GM19438 (cell line): ENCODE data around the gene ANKRD35.
"Not testable (repeated sequence)": the region's sequence is repeated elsewhere in the genome, so short reads cannot be mapped to it uniquely, and the experiment has no call there.

Source experiments
- ATAC-seq: cut with Tn5 transposase; IDR thresholded peaks from one replicate; pipeline ENCODE4 v1.9.1; 2021; ENCODE audit warnings: low read depth; ENCODE audit not compliant: unreplicated experiment

Gene ANKRD35

DNA sequence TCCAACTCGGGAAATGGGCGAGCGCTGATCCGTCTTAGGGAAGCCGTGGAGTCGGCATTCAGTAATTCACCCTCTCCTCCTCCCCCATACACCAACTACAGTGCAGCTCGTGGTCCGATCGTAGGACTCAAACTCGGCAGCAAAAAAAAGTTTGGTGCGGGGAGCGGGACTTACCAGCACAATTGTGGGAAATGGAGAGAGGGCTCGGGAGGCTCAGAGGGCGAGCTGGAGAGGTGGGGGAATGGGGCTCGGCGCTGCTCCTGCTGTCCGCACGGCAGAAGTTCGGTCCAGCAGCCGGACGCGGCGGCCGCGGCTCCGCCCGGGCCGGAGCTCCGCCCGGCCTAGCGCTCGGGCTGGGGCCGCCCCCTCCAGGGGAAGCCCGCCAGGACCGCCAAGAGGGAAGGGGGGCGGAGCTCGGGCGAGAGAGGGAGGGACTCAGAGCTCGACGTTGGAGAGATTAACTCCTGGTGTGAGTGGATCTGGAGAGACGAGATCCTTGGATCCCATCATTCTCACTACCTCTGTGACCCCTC is 26.1 kb downstream of the ANKRD35 start:
- peak; percentile 73 for ATAC-seq

DNA sequence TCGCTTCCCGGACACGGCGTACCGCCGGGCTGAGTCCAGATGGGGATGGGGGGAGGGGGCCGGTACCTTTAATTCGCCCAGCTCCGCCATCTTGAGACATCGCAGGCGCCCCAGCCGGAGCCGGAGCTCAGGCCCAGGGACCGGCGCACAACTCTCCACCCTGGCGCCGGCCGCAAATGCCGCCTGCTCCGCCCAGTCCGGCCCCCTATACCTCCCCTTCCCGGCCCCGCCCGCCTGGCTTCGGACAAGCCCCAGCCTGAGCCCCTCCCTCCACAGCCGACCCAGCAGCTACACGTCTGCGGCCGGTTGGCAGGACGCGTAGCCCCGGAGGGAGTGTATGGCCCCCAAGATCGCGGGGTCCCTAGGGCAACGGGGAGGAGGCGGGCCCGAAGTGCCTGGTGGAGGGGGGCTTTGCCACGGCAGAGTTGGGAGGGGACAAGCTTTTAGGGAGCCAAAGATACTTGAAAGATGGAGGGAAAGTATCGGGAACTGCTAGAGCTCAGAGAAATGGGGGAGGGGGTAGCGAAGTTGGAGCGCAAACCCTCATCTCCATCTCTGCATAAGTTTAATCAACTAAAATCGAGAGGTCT is 26.7 kb downstream of the ANKRD35 start, which contains the start of gene PIAS3:
PIAS3 (minus strand) TSS at position 181 of the 590 bp plus-strand sequence; CDS start at position 90, 91 bp downstream.
- peak; percentile 75 for ATAC-seq

DNA sequence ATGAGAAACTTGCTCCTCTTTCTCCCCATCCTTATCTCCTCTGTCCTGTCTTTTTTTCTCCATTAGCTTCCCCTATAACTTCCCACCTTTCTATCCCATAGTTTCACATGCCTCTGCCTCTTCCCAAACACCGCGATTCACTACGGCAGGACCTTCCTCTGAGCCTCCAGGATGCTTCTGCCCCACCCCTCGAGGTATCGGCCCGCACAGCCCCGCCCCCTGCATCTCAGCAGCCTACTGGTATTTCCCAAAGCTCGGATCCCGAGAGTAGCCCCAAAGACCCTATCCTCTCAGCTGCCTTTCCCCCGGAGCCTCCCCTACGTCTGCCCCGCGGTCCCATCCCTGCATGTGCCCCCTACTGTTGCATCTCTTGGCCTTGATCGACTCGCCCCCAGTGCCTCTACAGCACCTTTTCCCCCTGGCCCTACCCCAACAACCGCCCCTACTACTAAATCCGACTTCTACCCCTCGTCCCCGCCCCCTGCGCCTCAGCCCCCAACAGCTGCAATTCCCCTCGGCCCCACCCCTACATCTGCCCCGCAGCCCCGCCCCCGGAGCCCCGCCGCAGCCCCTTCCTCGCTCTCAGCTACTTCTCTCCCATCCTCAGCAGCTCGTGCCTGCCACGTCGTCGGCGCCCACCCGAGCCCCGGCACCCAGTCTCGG is 27.3 kb downstream of the ANKRD35 start:
- ATAC-seq, result peak; percentile 16

DNA sequence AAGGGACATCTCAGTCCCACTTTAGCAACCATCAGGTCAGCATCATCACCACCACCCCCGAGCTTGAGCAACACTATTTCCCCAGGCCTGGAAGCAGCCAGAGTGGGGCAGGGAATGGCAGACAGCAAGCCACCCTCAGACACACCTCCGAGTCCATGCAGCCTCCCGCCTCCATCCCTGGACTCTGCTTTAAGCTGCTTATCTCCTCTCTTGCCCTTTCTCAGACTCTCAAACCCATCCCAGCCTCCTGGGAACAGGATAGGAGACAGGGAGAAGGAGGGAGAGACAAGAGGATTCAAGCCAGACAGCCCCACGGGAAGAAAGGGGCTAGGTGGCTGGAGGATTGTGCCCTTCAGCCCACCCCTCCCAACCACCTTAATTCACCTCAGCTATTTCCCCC is 28.5 kb downstream of the ANKRD35 start:
- ATAC-seq, result no peak

DNA sequence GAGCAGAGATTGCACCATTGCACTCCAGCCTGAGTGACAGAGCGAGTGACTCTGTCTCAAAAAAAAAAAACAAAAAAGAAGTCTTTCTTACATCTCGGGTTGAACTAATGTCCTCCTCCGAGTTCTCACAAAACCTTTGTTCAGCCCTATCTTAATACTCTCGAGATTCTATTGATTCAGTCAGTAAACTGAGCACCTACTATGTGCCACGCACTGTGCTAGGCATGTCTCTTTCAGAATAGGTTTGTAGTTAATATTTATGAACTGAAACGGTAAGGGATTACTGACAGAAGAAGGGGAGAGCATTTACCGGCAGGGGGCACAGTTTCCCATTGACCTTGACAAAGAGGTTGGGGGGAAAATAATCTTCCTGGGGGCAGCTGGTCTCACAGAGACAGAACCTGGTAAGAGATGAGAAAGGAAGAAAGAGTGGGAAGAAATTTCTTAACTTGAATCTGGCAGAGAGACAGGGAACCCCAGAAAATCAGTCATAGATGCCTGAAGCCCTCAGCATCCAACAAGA is 30.2 kb downstream of the ANKRD35 start:
- ATAC-seq, result no peak

DNA sequence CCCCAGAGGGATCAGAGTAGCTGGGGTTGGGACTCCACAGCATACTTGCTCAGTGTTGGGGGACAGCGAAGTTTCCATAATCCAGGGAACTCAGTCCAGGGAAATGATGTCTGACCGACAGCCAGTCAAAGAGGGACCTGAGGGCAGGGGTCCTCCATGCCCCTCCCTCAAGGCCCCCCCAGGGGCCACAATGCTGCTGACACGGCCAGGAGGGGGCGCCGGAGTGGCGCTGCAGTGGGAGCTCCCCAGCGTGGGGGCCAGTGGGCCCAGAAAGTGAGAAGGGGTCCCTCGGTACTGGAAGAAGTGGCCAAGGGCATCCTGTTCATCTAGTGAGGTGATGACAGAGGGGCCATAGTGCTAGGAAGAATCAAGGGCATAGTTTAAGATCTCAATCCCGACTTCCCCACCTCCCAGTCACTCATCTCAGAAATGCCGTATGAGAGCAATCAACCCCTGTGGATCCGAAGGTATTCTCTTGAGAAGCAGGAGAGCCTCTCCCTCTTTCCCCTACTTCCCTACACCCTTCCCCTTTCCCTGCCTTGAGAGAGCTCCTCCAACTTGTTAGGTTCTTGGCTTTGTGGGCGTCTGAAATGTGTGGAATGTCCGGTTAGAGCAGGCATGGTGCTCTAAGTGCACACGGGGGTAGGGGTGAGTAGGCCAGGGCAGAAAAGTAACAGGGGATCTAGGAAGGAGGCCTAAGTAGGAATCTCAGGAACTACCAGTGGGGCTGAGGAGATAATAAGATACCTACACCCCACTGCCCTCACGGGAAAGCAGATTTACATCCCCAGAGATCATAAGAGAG is 36.1 kb downstream of the ANKRD35 start:
- no peak for ATAC-seq

DNA sequence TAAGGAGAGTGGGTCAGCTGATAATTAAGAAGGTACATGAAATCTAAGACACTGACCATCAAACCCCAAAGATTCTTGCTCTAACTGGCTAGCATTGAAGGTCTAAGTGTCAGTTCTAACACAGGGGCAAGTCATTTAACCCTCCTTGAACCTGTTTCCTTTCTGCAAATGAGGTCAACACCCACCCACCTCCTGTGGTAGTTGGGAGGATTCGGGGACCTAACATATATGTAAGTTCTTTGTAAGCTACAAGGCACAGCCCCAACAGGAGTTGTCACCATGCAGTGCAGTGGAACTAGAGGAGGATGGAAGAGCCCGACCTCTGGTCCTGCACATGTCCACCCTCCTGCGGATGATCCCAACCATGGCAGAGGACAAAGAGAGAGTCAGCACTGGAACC is 37.8 kb downstream of the ANKRD35 start:
- no peak for ATAC-seq

DNA sequence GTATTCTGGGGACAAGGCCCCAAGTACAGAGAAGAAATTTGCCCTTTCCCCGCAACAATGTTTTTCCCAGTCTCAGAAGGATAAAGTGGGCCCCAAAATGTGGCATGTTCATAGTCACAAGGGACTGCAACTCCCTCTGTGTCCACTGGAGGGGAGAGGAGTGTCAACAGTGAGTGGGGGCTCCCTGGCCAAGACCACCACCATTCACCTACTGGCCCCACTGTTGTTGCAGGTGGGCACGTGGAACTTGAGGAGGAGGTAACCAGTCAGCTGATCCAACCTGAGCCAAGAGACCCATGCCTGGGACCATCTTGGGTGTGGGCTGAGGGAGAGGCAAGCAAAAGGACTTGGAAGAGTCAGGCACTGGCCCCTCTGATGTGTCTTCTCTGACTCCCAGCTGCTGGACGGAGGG is 39.5 kb downstream of the ANKRD35 start:
- no peak for ATAC-seq

DNA sequence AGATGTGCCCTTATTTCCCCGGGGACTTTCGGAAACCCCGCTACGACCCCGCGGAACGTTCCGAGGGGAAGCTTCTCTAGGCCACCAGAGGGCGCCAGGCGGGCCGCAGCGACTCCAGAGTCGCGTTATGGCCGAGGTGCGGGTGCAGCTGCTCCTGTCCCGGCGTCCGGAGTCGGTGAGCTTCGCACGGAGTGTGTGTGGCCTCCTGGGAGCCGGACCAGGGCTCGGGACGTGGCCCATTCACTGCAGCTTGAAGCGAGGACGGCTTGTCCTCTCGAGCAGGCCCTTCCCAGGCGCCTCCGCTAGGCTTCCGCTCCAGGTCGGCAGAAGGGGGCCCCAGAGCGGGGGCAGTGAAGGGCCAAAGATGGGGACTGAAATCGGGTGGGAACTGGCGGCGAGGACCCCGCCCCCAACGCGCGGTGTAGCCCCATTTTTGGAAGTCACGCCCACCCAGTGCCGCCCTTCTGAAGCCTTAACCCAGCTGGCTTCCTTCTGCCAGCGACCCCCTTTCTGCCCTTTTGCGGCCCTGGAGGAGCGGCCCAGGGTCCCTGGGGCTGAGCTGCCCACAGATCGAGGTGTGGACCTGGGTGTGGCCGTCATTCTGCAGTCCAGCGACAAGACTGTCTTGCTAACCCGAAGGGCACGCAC is 40.0 kb downstream of the ANKRD35 start, which contains the start of gene NUDT17:
NUDT17 (plus strand) TSS at position 117 of the 648 bp plus-strand sequence; CDS start at position 128, 11 bp downstream.
- peak; percentile 65 for ATAC-seq

DNA sequence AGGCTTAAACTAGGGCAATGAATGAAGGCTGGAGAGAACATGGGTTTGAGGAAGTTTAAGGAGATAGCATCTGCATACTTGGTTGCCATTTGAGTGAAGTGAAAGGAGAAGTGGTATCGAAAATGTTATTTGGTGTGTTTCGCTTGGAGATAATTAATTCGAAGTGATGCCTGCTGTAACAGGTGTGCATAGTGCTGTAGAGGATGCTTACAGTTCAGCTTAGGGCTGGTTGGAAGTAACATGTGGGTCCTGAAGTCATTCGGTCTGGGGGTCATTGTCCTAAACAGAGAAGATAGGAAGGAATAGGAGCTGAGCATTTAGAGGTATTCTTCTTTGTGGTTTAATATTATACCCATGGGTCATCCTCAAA is 40.5 kb downstream of the ANKRD35 start:
- ATAC-seq, result peak; percentile 79

DNA sequence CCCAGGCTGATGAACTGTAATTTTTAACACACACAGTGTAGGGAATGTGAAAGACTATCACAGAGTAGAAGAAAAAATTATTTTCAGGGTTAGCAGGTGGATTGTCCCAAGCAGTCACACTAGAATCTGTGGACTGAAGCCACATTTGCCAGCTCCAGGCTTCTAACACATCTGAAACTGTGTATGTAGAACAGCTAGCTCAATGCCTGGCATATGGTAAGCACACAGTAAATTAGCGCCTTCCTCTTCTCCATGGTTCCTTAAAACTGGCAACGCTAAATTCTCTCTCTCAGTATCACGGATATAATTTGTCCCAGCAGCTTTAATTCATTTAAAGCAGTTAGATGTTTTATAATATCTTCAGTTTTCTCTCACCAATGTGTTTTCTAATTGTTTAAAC is 42.6 kb downstream of the ANKRD35 start:
- no peak for ATAC-seq

DNA sequence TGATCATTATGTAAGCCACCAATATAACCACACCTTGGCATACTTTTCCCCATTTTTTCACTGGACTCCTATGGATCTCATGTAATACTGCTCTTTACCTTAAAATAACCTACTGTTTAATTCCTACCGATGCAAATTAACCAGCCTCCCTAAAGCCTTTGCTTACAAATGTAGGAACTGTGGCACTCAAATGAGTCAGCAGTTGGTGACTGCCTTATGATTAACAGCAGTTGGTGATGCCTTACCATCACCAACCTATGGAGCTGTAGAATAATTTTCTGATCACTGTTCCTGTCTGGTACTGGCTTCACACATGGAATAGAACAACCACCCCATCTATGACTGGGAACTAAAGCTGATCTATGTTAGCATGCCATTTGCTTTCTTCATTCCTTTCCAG is 48.0 kb downstream of the ANKRD35 start:
- no peak for ATAC-seq

DNA sequence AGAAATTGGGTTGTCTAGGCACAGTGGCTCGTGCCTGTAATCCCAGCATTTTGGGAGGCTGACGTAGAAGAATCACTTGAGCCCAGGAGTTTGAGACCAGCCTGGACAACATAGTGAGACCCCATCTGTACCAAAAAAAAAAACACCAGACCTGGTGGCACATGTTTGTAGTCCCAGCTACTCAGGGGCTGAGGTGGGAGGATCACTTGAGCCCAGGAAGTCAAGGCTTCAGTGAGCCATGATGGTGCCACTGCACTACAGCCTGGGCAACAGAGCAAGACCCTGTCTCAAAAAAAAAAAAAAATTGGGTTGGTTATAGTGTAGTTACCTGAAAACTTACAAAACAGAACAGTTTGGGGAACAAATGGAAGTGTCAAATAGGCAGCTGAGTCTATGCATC is 54.9 kb downstream of the ANKRD35 start:
- ATAC-seq, result not testable (repeated sequence)

DNA sequence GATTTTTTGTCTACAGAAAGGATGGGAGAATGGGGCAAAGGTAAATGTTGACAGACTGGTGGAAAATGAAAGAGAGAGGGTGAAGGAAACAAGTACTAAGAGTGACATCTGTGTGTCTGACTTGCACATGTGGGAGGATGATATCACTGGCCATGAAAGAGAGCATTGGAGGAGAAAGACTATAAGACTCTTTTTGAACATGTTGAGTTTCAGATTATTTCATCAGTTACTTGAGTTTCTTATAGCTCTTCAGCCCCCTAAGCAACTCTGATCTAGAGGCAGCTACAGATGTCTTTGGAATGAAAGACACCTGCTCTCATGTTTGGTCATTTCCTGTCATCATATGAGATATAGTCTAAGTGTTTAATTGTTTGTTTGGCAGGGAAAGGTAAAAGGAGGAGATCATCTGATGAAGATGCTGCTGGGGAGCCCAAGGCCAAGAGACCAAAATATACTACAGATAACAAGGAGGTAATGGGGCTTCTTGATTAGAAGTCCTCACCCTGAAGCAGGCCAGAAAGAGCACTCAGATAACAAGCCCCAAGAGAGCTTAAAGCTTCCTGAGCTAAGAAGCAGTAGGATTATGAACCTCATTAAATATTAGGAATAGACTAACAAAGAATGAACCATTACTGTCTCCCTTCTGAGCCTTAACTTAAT is 57.2 kb downstream of the ANKRD35 start:
- ATAC-seq, result no peak

DNA sequence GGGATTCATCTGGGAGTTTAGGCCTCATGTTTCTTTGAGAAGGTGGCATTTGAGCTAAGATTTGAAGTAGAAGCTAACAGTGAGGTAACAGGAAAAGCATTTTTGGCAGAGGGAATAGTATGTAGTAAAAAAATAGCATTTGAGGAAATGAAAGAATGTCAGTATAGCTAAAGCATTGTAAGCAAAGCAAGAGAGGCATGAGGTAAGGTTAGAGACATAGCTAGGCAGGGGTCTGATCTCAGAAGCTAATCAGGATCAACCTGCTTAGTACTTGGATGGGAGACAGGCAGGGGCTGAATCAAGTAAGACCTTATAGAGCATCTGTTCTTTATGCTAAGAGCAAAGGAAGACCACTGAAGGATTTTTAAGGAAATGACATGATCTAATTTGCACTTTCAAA is 57.7 kb downstream of the ANKRD35 start:
- no peak for ATAC-seq

DNA sequence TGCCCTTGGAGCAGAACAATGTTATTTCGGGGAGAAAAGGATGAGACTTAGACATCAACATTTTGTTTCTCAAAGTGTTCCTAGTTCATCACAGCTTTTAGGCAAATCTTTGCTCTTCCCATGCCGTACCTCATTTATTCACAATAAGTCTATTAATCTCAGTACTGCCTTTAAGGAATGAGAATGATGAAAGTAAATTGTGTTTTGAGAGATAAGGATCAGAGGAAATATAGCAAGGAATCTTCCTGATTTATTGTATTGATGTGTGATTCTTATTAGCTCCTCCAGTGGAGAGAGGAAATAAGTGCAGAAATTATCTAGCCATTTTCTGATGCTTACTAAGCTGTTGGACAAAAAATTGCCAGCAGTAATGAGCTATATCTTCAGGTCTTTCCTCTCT is 59.6 kb downstream of the ANKRD35 start:
- ATAC-seq, result no peak

DNA sequence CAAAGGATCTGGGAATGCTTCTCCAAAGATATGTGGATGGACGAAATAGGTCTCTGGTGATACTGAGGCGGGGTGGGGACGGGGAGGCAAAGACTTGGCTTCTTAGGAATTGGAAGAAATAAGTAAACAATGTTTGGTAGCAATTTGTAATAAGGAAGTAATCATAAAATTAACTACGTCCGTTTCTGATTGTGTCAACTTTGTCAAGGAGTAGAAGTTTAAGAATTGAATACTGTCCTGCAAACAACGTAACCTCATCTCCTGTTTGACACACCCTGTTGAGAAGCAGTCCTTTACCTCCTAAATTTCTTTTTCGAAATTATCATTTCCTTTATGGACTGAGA is 61.2 kb downstream of the ANKRD35 start:
- ATAC-seq, result no peak

DNA sequence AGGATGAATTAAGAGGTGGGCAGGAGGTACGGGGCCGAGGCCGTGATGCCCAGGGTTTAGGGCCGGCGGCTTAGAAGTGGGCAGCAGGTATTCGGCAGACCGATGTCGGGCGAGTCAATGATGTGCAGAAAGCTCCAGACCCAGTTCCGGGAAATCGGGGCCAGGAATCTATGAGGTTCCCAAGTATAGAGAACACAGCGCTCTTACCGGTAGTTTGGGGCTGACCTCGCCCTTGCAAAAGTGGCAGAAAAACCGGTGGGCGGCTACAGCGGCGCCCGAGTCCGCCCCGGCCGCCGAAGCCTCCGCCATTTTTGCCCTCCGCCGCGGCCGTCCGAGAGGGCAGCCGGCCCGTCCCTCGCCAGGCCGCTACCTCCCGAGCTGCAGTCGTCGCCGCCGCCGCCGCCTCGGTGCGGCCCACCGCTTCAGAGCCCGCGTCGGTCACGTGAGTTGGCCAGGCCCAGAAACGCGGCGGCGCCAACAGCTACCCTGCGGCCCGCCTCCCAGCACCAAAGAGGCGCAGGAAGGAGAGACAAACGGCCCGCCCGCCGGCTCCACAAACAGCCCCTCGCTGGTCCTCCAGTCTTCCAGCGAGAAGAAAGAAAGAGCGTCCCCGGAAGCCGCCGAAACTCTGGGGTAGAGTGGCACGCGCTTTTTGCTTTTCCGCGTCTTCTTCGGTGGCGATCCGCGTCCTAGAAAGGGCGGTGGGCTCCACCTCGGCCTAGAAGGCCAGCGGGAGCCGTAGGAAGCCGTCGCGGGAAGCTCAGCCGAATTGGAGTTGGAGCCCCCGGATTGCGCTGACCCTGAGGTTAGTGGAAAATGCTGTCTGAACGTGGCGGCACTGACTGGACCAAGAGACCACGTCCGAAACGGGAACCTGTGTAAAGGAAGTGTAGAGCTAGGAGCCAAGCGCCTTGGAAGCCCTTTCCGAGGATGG is 61.8 kb downstream of the ANKRD35 start, which contains the start of the genes POLR3C and RNF115:
POLR3C (plus strand) TSS at position 636 of the 934 bp plus-strand sequence. CDS start 1,577 bp downstream, outside the sequence.
RNF115 (minus strand) TSS at position 531 of the 934 bp plus-strand sequence; CDS start at position 309, 222 bp downstream.
- ATAC-seq, result peak; percentile 86
